SHP77 (cell line): Measurements from ENCODE around the gene ITPRIPL2.
A peak's percentile ranks its signal among the peaks of the same experiment; 100 is the strongest.

Experiments used
- DNase-seq, 2 experiments: peaks; one replicate each; lab custom pipeline; 2025; lab: John Stamatoyannopoulos, UW

The ITPRIPL2 gene

DNA sequence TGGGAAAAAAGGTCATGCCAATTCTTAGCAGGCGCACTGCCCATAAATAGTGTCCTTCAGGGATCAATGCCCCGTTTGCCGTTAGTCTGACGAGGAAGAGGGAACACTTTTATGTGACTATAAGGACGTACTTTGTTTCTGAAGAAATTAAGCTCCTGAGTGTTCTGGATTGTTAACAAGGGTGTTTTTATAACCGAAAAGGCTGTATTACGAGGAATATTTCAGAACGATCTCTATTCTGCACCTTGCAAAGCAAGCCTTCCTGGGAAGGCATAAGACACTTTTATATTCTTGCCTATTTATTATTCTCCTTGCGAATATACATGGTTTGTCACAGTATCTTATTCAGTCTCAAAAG lies 29.8 kb downstream of the ITPRIPL2 start:
- DNase-seq: no peak

GRCh38 chr16:19145010-19145409 lies 31.2 kb downstream of the ITPRIPL2 start:
- no peak for DNase-seq

- no peak for DNase-seq
These were observed 33.4 kb downstream of the ITPRIPL2 start for GRCh38 chr16:19147126-19147525.

DNA sequence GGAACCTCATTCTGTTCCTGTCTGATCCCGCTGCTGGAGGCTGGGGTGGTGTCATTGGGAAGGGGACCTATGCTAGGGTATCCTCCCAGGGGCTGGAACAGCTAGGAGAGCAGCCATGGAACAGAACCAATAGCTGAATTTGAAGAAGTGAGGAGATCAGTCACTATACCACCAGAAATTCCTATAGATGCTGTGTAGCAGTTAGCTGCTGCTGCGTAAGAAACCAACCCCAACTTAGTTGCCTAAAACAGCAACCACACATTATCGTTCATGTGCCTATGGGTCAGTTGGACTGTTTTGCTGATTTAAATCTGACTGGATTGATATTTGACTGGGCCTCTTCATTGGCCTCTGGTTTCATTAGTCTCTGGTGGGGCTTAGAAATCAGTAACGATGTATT lies 33.9 kb downstream of the ITPRIPL2 start:
- no peak for DNase-seq

- no peak for DNase-seq
These were observed 34.4 kb downstream of the ITPRIPL2 start for GRCh38 chr16:19148189-19148588.

DNA sequence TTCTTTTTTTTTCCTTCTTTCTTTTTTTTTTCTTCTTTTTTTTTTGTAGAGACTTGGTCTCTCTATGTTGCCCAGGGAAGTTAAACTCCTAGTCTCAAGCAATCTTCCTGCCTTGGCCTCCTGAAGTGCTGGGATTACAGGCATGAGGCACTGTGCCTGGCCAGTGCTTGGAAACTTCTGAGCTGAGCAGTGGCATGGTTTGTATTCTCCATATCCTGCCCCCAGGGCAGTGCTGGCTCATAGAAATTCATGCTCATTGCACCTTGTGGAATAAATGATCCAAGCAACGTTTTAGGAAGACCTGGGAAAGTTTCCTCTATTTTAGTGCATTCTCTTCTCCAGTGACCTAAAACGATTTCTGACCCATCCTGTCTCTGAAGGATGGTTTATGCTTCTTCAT lies 37.5 kb downstream of the ITPRIPL2 start:
- no peak for DNase-seq

GRCh38 chr16:19152042-19152441 lies 38.3 kb downstream of the ITPRIPL2 start:
- no peak for DNase-seq

- DNase-seq: no peak
These were observed 40.1 kb downstream of the ITPRIPL2 start for GRCh38 chr16:19153876-19154275.

DNA sequence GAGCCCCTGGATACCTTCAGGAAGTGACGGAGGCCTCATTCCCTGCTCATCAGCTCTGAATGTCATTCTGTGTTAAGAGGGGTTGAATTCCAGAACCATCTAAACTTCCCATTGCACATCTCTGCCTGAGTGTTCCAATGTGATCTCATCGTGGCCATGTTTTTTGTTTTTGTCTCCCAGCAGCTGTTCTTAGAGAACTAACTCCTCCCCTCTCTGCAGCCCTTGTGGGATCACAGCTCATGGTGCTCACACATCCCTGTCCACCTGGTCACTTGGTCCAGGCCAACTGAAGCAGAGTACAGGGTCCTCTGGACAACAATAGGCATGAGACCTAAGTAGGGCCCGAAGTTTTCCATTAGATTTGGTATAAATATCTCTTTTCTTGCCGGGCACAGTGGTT lies 48.3 kb downstream of the ITPRIPL2 start:
- no peak for DNase-seq

DNA sequence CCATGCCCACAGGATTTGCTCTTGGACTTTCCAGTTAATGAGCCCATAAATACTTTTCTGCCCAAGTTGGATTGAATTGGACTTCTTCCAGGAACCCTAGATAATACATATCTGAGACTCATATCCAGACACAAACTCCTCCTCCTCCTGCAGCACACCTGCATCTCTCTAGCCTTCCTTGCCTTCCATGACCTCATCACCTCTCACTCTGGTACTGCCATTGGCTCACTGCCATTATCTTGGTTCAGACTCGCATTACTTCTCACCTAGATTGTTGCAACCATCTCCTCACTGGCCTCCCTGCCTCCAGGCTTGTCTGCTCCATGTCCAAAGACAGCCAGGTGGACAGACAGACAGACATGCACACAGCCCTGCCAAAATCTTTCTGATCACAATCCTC lies 49.5 kb downstream of the ITPRIPL2 start:
- DNase-seq: no peak

DNA sequence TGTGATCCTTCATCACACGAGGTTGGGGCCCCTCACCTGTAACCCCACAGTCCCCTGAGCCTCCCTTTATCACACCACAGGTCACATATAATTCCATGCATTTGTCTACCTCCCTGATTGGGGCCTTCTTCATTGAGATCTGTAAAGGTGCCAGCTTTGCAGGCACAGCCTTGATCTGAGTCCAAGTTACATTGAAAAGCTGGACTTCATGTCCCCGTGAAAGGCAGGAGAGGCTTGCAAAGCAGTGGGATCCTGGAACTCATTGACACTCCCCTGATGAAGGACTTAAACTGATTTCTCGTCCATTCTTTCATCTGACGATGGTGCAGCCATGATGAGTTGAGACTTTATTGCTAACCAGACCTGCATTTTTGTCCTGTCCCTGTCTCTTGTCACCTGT lies 50.5 kb downstream of the ITPRIPL2 start:
- DNase-seq: no peak

GRCh38 chr16:19165101-19165500 lies 51.3 kb downstream of the ITPRIPL2 start:
- DNase-seq: no peak

DNA sequence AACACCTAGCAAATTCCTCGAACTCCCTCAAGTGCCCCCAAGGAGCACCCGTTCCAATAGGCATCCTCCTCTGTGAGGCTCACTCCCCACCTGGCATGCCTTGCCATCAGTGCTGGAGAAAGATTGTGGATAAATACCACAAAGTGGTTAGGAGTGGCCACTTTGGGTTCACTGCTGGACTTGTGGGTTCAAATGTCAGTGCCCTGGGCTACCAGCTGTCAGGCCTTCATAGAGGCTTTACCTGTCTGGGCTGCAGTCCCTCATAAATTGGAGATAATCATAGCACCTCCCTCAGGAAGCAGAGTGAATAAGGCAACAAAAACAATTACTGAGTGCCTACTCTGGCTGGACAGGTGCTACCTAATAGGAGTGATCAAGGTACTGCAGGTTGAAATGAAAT lies 52.7 kb downstream of the ITPRIPL2 start:
- DNase-seq: no peak

DNA sequence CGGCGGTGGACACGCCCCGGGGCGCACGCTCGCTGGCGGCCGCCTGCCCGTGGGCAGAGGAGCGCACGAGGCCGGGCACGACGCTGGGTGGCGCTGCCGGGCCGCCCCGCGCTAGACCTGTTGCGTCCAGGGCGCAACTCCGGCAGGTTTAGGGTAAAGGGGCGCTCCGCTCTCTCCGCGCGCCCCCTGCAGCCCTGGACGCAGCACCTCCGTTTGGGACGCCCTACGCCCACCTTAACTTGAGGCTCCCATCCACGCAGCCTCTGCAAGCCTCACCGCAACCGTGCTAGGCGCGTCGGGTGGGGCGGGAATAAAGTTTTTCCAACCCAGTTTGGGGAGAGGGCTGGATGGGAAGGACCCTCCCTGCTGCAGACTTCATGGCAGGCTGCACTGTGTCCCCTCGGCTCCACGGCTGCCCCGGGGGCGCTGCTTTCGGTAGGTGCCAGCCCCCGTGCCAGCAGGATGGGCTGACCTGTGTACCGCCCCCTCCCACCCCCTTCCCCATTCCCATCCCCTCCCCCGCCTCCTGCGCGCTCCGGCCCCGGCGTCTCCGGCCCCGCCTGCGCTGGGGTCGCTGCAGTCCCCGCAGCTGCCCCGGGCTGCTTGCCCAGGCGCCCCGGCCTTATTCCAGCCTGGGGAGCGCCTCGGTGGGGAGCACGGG lies 54.1 kb downstream of the ITPRIPL2 start, which contains the start of gene SYT17:
Gene SYT17, plus strand, starts transcription at position 531 of the 661 bp plus-strand sequence. CDS start 407 bp downstream, outside the sequence.
- peak; percentile 35 to 64 for DNase-seq

DNA sequence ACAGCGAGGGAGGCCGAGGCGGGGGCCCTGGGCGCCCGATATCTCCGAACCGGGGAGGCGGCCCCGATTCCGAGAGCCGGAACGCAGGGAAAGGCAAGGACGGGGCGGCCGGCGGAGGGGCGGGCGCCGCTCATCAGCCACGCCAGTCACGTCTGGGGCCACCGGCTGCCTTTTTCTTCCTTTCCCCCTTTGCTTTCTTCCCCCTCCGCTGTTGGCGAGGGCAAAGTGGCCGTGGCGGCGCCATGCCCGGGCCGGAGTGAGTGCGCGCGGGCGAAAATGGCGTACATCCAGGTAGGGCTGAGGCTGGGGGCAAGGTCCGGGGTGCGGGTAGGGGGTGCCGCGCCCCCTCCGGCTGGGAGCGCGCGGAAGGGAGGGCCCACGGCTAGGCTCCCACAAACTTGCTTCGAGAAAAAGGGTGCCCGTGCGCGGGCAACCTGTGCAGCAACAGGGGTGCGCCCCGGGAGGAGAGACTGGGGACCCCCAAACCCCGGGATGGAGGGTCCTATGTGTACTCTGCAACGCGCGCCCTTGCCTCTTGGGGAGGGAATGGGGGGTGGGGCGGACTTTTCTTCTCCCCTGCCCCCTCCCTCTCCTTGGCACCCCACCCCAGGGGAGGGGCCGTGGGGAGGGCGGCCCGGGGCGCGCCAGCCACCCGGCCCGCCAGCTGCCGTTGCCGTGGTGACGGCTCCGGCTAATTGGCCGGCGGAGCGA lies 54.8 kb downstream of the ITPRIPL2 start:
- peak; percentile 54 to 59 for DNase-seq

- no peak for DNase-seq
These were observed 55.4 kb downstream of the ITPRIPL2 start for GRCh38 chr16:19169082-19169639.

DNA sequence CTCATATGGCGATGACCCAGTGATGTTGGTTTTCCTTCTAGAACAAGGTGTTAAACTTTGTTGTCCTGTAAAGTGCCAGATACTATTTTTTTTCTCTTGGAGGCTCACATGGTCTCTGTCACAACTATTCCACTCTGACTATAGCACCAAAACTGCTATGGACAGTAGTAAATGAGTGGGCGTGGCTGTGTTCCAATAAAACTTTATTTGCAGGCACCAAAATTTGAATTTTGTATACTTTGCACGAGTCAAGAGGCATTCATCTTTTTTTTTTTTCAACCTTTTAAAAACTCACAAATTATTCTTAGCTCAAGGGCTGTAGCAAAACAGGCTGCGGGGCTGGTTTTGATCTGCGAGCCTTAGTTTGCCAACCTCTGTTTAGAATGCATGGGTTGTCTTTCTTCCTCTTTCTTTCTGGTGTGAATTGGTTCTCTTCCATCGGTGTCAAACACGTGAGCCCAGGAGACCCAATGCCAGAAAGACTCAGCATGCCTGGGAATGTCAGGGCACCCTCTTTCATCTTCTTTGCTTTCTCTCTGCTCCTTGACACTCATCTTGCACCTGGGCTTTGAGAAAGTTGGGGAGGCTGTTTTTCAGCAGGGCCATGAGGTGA lies 56.4 kb downstream of the ITPRIPL2 start:
- DNase-seq: no peak
